Epithelial cell of esophagus (primary cell): Measurements from ENCODE around the gene PLA2G4F.

ENCODE experiments used
- DNase-seq: peaks from one replicate; pipeline ENCODE4 v3.0.0; 2010; ENCODE audit warnings: low read depth
- H3K4me3 ChIP-seq: 2 replicates; pipeline ENCODE4 v1.5.1; 2011; ENCODE audit warnings: mild to moderate bottlenecking, low read length, control low read depth
- CTCF ChIP-seq: IDR thresholded peaks from 2 replicates; pipeline ENCODE4 v1.5.1; 2011; ENCODE audit warnings: low read depth, mild to moderate bottlenecking, low read length, control low read depth, inconsistent platforms; ENCODE audit not compliant: insufficient read depth; ENCODE audit errors: missing control alignments

The PLA2G4F gene

GRCh38 chr15:42149493-42150218 lies 6.8 kb downstream of the PLA2G4F start:
- no peak for DNase-seq

GRCh38 chr15:42148808-42149492 lies 7.5 kb downstream of the PLA2G4F start:
- no peak overlapping the region for H3K4me3 ChIP-seq
- no peak for TF ChIP-seq CTCF
- no peak for DNase-seq

More at GRCh38 chr15:42149493-42150218, 6.8 kb downstream of the PLA2G4F start:
- TF ChIP-seq CTCF = no peak
- no peak overlapping the region for H3K4me3 ChIP-seq

- no peak for TF ChIP-seq CTCF
- H3K4me3 ChIP-seq = no peak overlapping the region
- no peak for DNase-seq
Observed at GRCh38 chr15:42147431-42147735, 9.1 kb downstream of the PLA2G4F start.

GRCh38 chr15:42146551-42147430 lies 9.6 kb downstream of the PLA2G4F start:
- no peak overlapping the region for H3K4me3 ChIP-seq
- TF ChIP-seq CTCF = no peak

GRCh38 chr15:42145546-42146455 lies 10.6 kb downstream of the PLA2G4F start:
- DNase-seq = no peak
- no peak for TF ChIP-seq CTCF
- H3K4me3 ChIP-seq = no peak overlapping the region

More at GRCh38 chr15:42146551-42147430, 9.6 kb downstream of the PLA2G4F start:
- DNase-seq = no peak

- no peak for DNase-seq
Observed at GRCh38 chr15:42144841-42145375, 11.5 kb downstream of the PLA2G4F start.

More at GRCh38 chr15:42144841-42145375, 11.5 kb downstream of the PLA2G4F start:
- TF ChIP-seq CTCF = no peak
- no peak overlapping the region for H3K4me3 ChIP-seq
